OCI-LY7 (cell line): ENCODE data around the gene E2F6. TPM values are rescaled to one million over a fixed set of nuclear protein-coding genes. Genes with fewer than 3 reads are reported as not detected.
A peak's percentile ranks its signal among the peaks of the same experiment; 100 is the strongest.

Experiments used
- BruUV-seq: library from RNA; stranded (reverse); fragments of 400-500 nt; replicated peaks from 2 replicates; lab custom pipeline; 2021; lab: Mats Ljungman, UMichigan
- CTCF ChIA-PET: fragments of 300-600 bp; sonication (Branson Sonifier 250); formaldehyde crosslinking; loops from one replicate; lab custom pipeline; 2022; ENCODE audit warnings: antibody characterized with exemption; ENCODE audit not compliant: unreplicated experiment; lab: Charles Lee
- POLR2A ChIA-PET: fragments of 300-600 bp; sonication (Branson Sonifier 250); formaldehyde crosslinking; loops from one replicate; lab custom pipeline; 2022; ENCODE audit warnings: antibody characterized with exemption; lab: Charles Lee
- DNase-seq: peaks from one replicate; pipeline ENCODE4 v3.0.0-alpha.2; 2015; ENCODE audit warnings: low spot score
- H2AFZ ChIP-seq: fragments of 200-600 bp; sonication (generic), shearing (Covaris generic); 2 replicates; pipeline ENCODE4 v1.6.1; 2014; ENCODE audit warnings: mild to moderate bottlenecking, antibody characterized with exemption, low read length, moderate library complexity
- H3K27ac ChIP-seq: fragments of 200-600 bp; sonication (generic); 2 replicates; pipeline ENCODE4 v1.5.1; 2014; ENCODE audit warnings: mixed run types, low read depth, mild to moderate bottlenecking, moderate library complexity, low read length, inconsistent platforms; ENCODE audit not compliant: poor library complexity, severe bottlenecking
- H3K36me3 ChIP-seq: fragments of 200-600 bp; sonication (generic); 2 replicates; pipeline ENCODE4 v1.6.1; 2014; ENCODE audit warnings: mild to moderate bottlenecking, antibody characterized with exemption, low read length, moderate library complexity, mixed read lengths; ENCODE audit not compliant: insufficient read depth
- H3K4me1 ChIP-seq: fragments of 200-600 bp; sonication (generic); 2 replicates; pipeline ENCODE4 v1.5.1; 2014; ENCODE audit warnings: mild to moderate bottlenecking, low read length; ENCODE audit not compliant: insufficient read depth, poor library complexity, severe bottlenecking
- H3K4me2 ChIP-seq: fragments of 200-600 bp; sonication (generic); 2 replicates; pipeline ENCODE4 v1.6.1; 2014; ENCODE audit warnings: mild to moderate bottlenecking, low read length
- H3K4me3 ChIP-seq: fragments of 200-600 bp; sonication (generic); 2 replicates; pipeline ENCODE4 v1.5.1; 2014; ENCODE audit warnings: mild to moderate bottlenecking, low read depth, low read length; ENCODE audit not compliant: poor library complexity, severe bottlenecking
- H3K79me2 ChIP-seq: fragments of 200-600 bp; sonication (generic); 2 replicates; pipeline ENCODE4 v1.6.1; 2016; ENCODE audit warnings: low read depth, mild to moderate bottlenecking, low read length, moderate library complexity, mixed read lengths; ENCODE audit not compliant: insufficient read depth
- H3K9me2 ChIP-seq: fragments of 200-600 bp; sonication (generic); 2 replicates; pipeline ENCODE4 v1.6.1; 2016; ENCODE audit warnings: mild to moderate bottlenecking, low read length, mixed read lengths; ENCODE audit not compliant: insufficient read depth
- H3K9me3 ChIP-seq: fragments of 200-600 bp; sonication (generic); 2 replicates; pipeline ENCODE4 v1.6.1; 2014; ENCODE audit warnings: mild to moderate bottlenecking, mixed run types, low read length, mixed read lengths
- H4K20me1 ChIP-seq: fragments of 200-600 bp; sonication (generic); 2 replicates; pipeline ENCODE4 v1.6.1; 2014; ENCODE audit warnings: mild to moderate bottlenecking, antibody characterized with exemption, low read length, moderate library complexity, mixed read lengths; ENCODE audit not compliant: insufficient read depth
- CTCF ChIP-seq: fragments of 200-600 bp; sonication (generic); conservative IDR thresholded peaks from 2 replicates; pipeline ENCODE4 v1.5.1; 2014; ENCODE audit warnings: mild to moderate bottlenecking, antibody characterized with exemption, low read length, moderate library complexity, mixed read lengths
- EZH2phosphoT487 ChIP-seq: fragments of 200-600 bp; sonication (generic); IDR thresholded peaks from 2 replicates; pipeline ENCODE4 v1.6.1; 2018; ENCODE audit warnings: low read depth, borderline replicate concordance, mild to moderate bottlenecking, mixed run types, antibody characterized with exemption, low read length, moderate library complexity, mixed read lengths
- intact Hi-C: fragments of 100-400 bp; cut with micrococcal nuclease; formaldehyde crosslinking; loops from one replicate; pipeline ENCODE4 v1.10.0; 2022; ENCODE audit not compliant: unreplicated experiment
- total RNA-seq, 2 experiments: library from RNA; depleted of rRNA in 1 of 2; stranded (reverse); fragments of >200 nt in 1 of 2; shearing (Covaris generic) in 1 of 2; gene quantifications; 2 replicates each; pipeline ENCODE4 v1.2.3, GENCODE V29; 2014 to 2022

The E2F6 gene
- total RNA-seq, 2 experiments from 2014 or later, result 12.4 to 14.3 TPM

- Histone ChIP-seq H3K9me3 (no peaks in the 10 kb centered on the region), H4K20me1 (peaks cover 5% of the 10 kb centered on the region), H3K4me3 (peak overlapping the region; percentile 81), H3K27ac (no peak overlapping the region), H3K9me2 (no peaks in the 10 kb centered on the region), H3K4me1 (peaks cover 33% of the 10 kb centered on the region), H3K79me2 (peaks cover 28% of the 10 kb centered on the region), H2AFZ (peak overlapping the region; percentile 99; the same call in 1 of the 2 replicates), H3K36me3 (peaks cover 17% of the 10 kb centered on the region), H3K4me2 (peak overlapping the region; percentile 72)
- BruUV-seq, result no TSS peak
- intact Hi-C loops, result no loop called here
- TF ChIP-seq EZH2phosphoT487, result no peak
- TF ChIP-seq CTCF, result no peak
- CTCF ChIA-PET, result interaction anchor here (1.3 kb wide), 1 partner anchor 117 kb away, joined by 3 read pairs; no protein-coding TSS in a partner anchor
- no peak for DNase-seq
- POLR2A ChIA-PET, result interaction anchor here (0.6 to 1.0 kb wide), 2 partner anchors 13 to 155 kb away, joined by 3 read pairs; no protein-coding TSS in a partner anchor
Observed at GRCh38 chr2:11467129-11467649, 1.2 kb upstream of the E2F6 start.

GRCh38 chr2:11466307-11467128 lies 557 bp upstream of the E2F6 start:
- H4K20me1 ChIP-seq, result peaks cover 5% of the 10 kb centered on the region
- H3K36me3 ChIP-seq, result peaks cover 17% of the 10 kb centered on the region
- H3K4me1 ChIP-seq, result peaks cover 33% of the 10 kb centered on the region
- intact Hi-C loops, result no loop called here
- H3K27ac ChIP-seq, result no peak overlapping the region
- peak overlapping the region; percentile 72 for H3K4me2 ChIP-seq
- no peaks in the 10 kb centered on the region for H3K9me3 ChIP-seq
- TF ChIP-seq EZH2phosphoT487 (no peak), CTCF (no peak)
- ChIA-PET POLR2A (interaction anchor here (0.6 to 1.0 kb wide), 4 partner anchors 14 to 154 kb away, joined by 3 read pairs; no protein-coding TSS in a partner anchor), CTCF (interaction anchor here (0.7 to 1.3 kb wide), 2 partner anchors 9 to 118 kb away, joined by 3 to 7 read pairs; no protein-coding TSS in a partner anchor)
- peak overlapping the region; percentile 81 for H3K4me3 ChIP-seq
- BruUV-seq, result no TSS peak
- DNase-seq, result peak; percentile 29
- peak overlapping the region; percentile 99 for H2AFZ ChIP-seq
- H3K79me2 ChIP-seq, result peaks cover 34% of the 10 kb centered on the region
- H3K9me2 ChIP-seq, result no peaks in the 10 kb centered on the region
